Measurements from ENCODE around the gene RPAP3.
A peak's percentile ranks its signal among the peaks of the same experiment; 100 is the strongest.

Gene RPAP3

GRCh38 chr12:47705566-47706425 lies at the start of gene RPAP3:
RPAP3 (minus strand) TSS chr12:47706030; CDS start chr12:47702840, 3,190 bp downstream.
- DNase-seq (ENCODE audit: low read depth) = peak; percentile 66
- TF ChIP-seq CTCF (conservative IDR thresholded peaks at IDR 0.05; ENCODE audit: low read depth, low read length) = peak; percentile 52
- H3K4me3 ChIP-seq (ENCODE audit: low read length) = peak within 1 kb of the TSS; percentile 66

GRCh38 chr12:47754881-47755280 lies 49.1 kb upstream of the RPAP3 start:
- TF ChIP-seq CTCF (conservative IDR thresholded peaks at IDR 0.05; ENCODE audit: low read depth, low read length) = no peak
- no peak overlapping the region for H3K4me3 ChIP-seq (ENCODE audit: low read length)
- no peak for DNase-seq (ENCODE audit: low read depth)

- no peak for TF ChIP-seq CTCF (conservative IDR thresholded peaks at IDR 0.05; ENCODE audit: low read depth, low read length)
- H3K4me3 ChIP-seq (ENCODE audit: low read length) = no peak overlapping the region
- no peak for DNase-seq (ENCODE audit: low read depth)
These were observed 48.3 kb upstream of the RPAP3 start for GRCh38 chr12:47754126-47754525.

GRCh38 chr12:47753021-47754001 lies 47.5 kb upstream of the RPAP3 start:
- no peak for TF ChIP-seq CTCF (conservative IDR thresholded peaks at IDR 0.05; ENCODE audit: low read depth, low read length)
- H3K4me3 ChIP-seq (ENCODE audit: low read length) = no peak overlapping the region
- no peak for DNase-seq (ENCODE audit: low read depth)

GRCh38 chr12:47752552-47752951 lies 46.7 kb upstream of the RPAP3 start:
- TF ChIP-seq CTCF (conservative IDR thresholded peaks at IDR 0.05; ENCODE audit: low read depth, low read length) = no peak
- DNase-seq (ENCODE audit: low read depth) = no peak
- H3K4me3 ChIP-seq (ENCODE audit: low read length) = no peak overlapping the region

- no peak for DNase-seq (ENCODE audit: low read depth)
- H3K4me3 ChIP-seq (ENCODE audit: low read length) = no peak overlapping the region
- TF ChIP-seq CTCF (conservative IDR thresholded peaks at IDR 0.05; ENCODE audit: low read depth, low read length) = no peak
These were observed 46.3 kb upstream of the RPAP3 start for GRCh38 chr12:47752121-47752520.
